ENCODE data around the gene CCL22. TPM values are rescaled to one million over a fixed set of nuclear protein-coding genes. Genes with fewer than 3 reads are reported as not detected.

Gene CCL22
- total and polyA plus RNA-seq, 2 donors (not counting 3 experiments of a cell fraction or from before 2014, with no cell fraction given) = not detected

- no peak overlapping the region for H3K4me3 ChIP-seq (replicated peaks in 1 of 3; ENCODE audit: insufficient read depth in 1 of 3, low read depth in 1 of 3, low read length in 3 of 3)
- ChIA-PET POLR2A (no interaction called here), CTCF (no interaction called here)
- H3K36me3 ChIP-seq (ENCODE audit: control insufficient read depth in 2 of 2, extremely low read depth in 1 of 2, insufficient read depth in 2 of 2, low read length in 2 of 2) = no peaks in the 10 kb centered on the region
- H3K9me1 ChIP-seq (replicated peaks; ENCODE audit: control insufficient read depth, extremely low read depth, insufficient read depth, low read length) = no peaks in the 10 kb centered on the region
- H3K4me2 ChIP-seq (ENCODE audit: insufficient read depth, low read length) = no peak overlapping the region
- peaks cover 0 to 2% of the 10 kb centered on the region in 2 experiments for H3K27me3 ChIP-seq (ENCODE audit: control insufficient read depth in 2 of 2, insufficient read depth in 2 of 2, low read length in 2 of 2)
- H3K4me1 ChIP-seq (ENCODE audit: control insufficient read depth, extremely low read depth, insufficient read depth, low read length) = peaks cover 12% of the 10 kb centered on the region
- DNase-seq (ENCODE audit: low read depth, low spot score) (no peak), FAIRE-seq (no peak)
- intact Hi-C loops (cut with micrococcal nuclease) = no loop called here
- no peaks in the 10 kb centered on the region for H3K9me3 ChIP-seq (replicated peaks; ENCODE audit: control insufficient read depth, insufficient read depth, low read length)
- no peak overlapping the region for H3K27ac ChIP-seq (ENCODE audit: insufficient read depth, low read depth, low read length)
- no TSS peak for BruUV-seq (replicated peaks)
- dilution Hi-C loops (cut with MboI; ENCODE audit: extremely low pct_ligation_motif_present, low sequenced_read_pairs) = no loop called here
- H4K20me1 ChIP-seq (replicated peaks; ENCODE audit: control insufficient read depth, extremely low read depth, insufficient read depth, low read length) = no peaks in the 10 kb centered on the region
- H3K79me2 ChIP-seq (ENCODE audit: control insufficient read depth, insufficient read depth, low read length) = no peaks in the 10 kb centered on the region
- H3K9ac ChIP-seq (replicated peaks; ENCODE audit: extremely low read depth, insufficient read depth, low read length) = no peak overlapping the region
- no peak overlapping the region for H2AFZ ChIP-seq (ENCODE audit: low read depth, low read length)
- TF ChIP-seq MAX (IDR thresholded peaks at IDR 0.05; ENCODE audit: insufficient read depth, insufficient read length) (no peak), CTCF (IDR thresholded peaks at IDR 0.05; ENCODE audit: extremely low read depth in 1 of 2, insufficient read depth in 1 of 2, low read depth in 1 of 2, low read length in 2 of 2) (no peak), GATA2 (IDR thresholded peaks at IDR 0.05; ENCODE audit: insufficient read depth, insufficient read length, low read depth, low read length) (no peak), FOS (IDR thresholded peaks at IDR 0.05; ENCODE audit: borderline replicate concordance, insufficient read depth, low read length) (no peak), MYC (IDR thresholded peaks at IDR 0.05; ENCODE audit: low read depth, low read length) (no peak), JUN (IDR thresholded peaks at IDR 0.05; ENCODE audit: borderline replicate concordance, insufficient read depth, insufficient read length, low read depth) (no peak), POLR2A (IDR thresholded peaks at IDR 0.05; ENCODE audit: low read depth, low read length) (no peak), POLR2AphosphoS5 (IDR thresholded peaks at IDR 0.05; ENCODE audit: insufficient read depth, low read depth, low read length) (no peak), EZH2 (IDR thresholded peaks at IDR 0.05; ENCODE audit: borderline replicate concordance, low read depth, low read length, severe bottlenecking) (no peak)
Measured at GRCh38 chr16:57379579-57379978, 21.0 kb downstream of the CCL22 start.
